DND-41 (cell line): ENCODE results near the gene BCAN.

ENCODE experiments used
- ATAC-seq: fragments of 200-7000 bp; cut with Tn5 transposase; 3 replicates; pipeline ENCODE4 v1.9.1; 2021; ENCODE audit warnings: low read depth; ENCODE audit not compliant: insufficient read depth
- DNase-seq: peaks from one replicate; pipeline ENCODE4 v3.0.0-alpha.2; 2020
- H2AFZ ChIP-seq: 2 replicates; pipeline ENCODE4 v1.6.0; 2012; ENCODE audit warnings: low read depth, low read length
- H3K27ac ChIP-seq: 2 replicates; pipeline ENCODE4 v1.5.1; 2012; ENCODE audit warnings: low read length, inconsistent platforms
- H3K27me3 ChIP-seq: fragments of 200-600 bp; sonication (generic); 2 replicates; pipeline ENCODE4 v1.6.0; 2012; ENCODE audit warnings: low read length, mild to moderate bottlenecking, inconsistent platforms; ENCODE audit not compliant: insufficient read depth, poor library complexity
- H3K36me3 ChIP-seq: 2 replicates; pipeline ENCODE4 v1.5.1; 2012; ENCODE audit warnings: low read length, inconsistent platforms; ENCODE audit not compliant: insufficient read depth
- H3K4me1 ChIP-seq: 2 replicates; pipeline ENCODE4 v1.5.1; 2012; ENCODE audit warnings: mild to moderate bottlenecking, low read length; ENCODE audit not compliant: insufficient read depth
- H3K4me2 ChIP-seq: 2 replicates; pipeline ENCODE4 v1.6.0; 2012; ENCODE audit warnings: mild to moderate bottlenecking, moderate library complexity, low read length, inconsistent platforms; ENCODE audit not compliant: insufficient read depth
- H3K4me3 ChIP-seq, 2 experiments: fragments of 200-600 bp in 1 of 2; shearing (Covaris generic) in 1 of 2; 2 replicates each; pipeline ENCODE4 v1.5.1; 2012 to 2016; ENCODE audit warnings: inconsistent platforms in 2 of 2, low read length in 2 of 2, mild to moderate bottlenecking in 2 of 2, low read depth in 1 of 2, moderate library complexity in 1 of 2
- H3K79me2 ChIP-seq: 2 replicates; pipeline ENCODE4 v1.6.0; 2012; ENCODE audit warnings: low read length, inconsistent platforms; ENCODE audit not compliant: insufficient read depth
- H3K9ac ChIP-seq: 2 replicates; pipeline ENCODE4 v1.6.0; 2012; ENCODE audit warnings: low read depth, mild to moderate bottlenecking, inconsistent platforms, low read length, moderate library complexity
- H3K9me3 ChIP-seq: 2 replicates; pipeline ENCODE4 v1.5.1; 2012; ENCODE audit warnings: low read length, moderate library complexity, mild to moderate bottlenecking, inconsistent platforms; ENCODE audit not compliant: insufficient read depth, severe bottlenecking
- H4K20me1 ChIP-seq: 2 replicates; pipeline ENCODE4 v1.6.0; 2012; ENCODE audit warnings: low read length; ENCODE audit not compliant: insufficient read depth
- EZH2 ChIP-seq: IDR thresholded peaks from 3 replicates; pipeline ENCODE4 v1.6.1; 2012; ENCODE audit warnings: borderline replicate concordance, low read depth, mild to moderate bottlenecking, moderate library complexity, low read length, inconsistent platforms; ENCODE audit not compliant: severe bottlenecking
- TF ChIP-seq, protein P1 (sequence below): IDR thresholded peaks from 2 replicates; pipeline ENCODE4 v1.5.1; 2012; ENCODE audit warnings: borderline replicate concordance, low read length, moderate library complexity, mild to moderate bottlenecking; ENCODE audit not compliant: poor library complexity, severe bottlenecking; ENCODE audit errors: extremely low read depth

The BCAN gene

DNA sequence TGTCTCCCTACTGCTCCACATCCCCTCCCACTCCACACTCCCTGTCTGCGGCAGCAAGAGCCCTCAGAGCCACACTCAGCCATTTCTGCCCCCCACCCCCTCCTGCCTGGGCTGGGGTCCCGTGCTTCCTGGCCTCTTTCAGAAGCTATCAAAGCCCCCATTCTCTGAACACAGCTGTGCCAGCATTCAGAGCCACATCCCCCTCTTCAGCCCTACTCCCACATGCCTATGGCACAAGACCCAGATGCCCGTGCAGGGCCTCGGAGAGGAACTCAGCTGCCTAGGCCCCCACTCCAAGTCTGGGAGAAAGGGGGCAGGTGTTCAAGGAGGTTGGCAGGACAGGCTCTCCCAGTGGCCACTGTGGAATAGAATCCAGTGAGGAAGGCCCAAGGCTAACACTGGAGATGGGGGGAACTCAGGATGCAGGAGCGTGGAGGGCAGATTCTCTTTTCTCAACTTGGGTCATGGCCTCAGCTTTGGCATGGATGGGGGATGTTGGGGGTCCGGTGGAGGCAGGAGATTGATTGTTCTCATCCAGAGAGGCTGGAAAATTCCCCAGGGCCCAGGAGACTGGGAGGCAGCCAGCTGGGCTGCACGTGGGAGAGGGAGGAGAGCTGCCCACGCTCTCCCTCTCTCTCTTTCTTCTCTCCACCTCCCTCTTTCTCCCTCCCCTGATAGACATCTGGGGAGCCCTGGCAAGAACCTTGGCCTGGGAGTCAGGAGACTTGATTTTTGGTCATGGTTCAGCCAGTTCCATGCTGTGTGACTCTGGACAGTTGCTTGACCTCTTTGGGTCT is 3.5 kb upstream of the BCAN start:
- H3K27me3 ChIP-seq: peaks cover 27% of the 10 kb centered on the region
- no peaks in the 10 kb centered on the region for H3K79me2 ChIP-seq
- no peaks in the 10 kb centered on the region for H4K20me1 ChIP-seq
- H2AFZ ChIP-seq: no peak overlapping the region
- no peak overlapping the region for H3K4me3 ChIP-seq
- no peak overlapping the region for H3K9ac ChIP-seq
- ATAC-seq: no peak
- TF ChIP-seq, protein P1, sequence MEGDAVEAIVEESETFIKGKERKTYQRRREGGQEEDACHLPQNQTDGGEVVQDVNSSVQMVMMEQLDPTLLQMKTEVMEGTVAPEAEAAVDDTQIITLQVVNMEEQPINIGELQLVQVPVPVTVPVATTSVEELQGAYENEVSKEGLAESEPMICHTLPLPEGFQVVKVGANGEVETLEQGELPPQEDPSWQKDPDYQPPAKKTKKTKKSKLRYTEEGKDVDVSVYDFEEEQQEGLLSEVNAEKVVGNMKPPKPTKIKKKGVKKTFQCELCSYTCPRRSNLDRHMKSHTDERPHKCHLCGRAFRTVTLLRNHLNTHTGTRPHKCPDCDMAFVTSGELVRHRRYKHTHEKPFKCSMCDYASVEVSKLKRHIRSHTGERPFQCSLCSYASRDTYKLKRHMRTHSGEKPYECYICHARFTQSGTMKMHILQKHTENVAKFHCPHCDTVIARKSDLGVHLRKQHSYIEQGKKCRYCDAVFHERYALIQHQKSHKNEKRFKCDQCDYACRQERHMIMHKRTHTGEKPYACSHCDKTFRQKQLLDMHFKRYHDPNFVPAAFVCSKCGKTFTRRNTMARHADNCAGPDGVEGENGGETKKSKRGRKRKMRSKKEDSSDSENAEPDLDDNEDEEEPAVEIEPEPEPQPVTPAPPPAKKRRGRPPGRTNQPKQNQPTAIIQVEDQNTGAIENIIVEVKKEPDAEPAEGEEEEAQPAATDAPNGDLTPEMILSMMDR: no peak
- no peak overlapping the region for H3K4me2 ChIP-seq
- no peaks in the 10 kb centered on the region for H3K9me3 ChIP-seq
- H3K4me1 ChIP-seq: peaks cover 4% of the 10 kb centered on the region
- DNase-seq: no peak
- no peaks in the 10 kb centered on the region for H3K36me3 ChIP-seq
- no peak overlapping the region for H3K27ac ChIP-seq

DNA sequence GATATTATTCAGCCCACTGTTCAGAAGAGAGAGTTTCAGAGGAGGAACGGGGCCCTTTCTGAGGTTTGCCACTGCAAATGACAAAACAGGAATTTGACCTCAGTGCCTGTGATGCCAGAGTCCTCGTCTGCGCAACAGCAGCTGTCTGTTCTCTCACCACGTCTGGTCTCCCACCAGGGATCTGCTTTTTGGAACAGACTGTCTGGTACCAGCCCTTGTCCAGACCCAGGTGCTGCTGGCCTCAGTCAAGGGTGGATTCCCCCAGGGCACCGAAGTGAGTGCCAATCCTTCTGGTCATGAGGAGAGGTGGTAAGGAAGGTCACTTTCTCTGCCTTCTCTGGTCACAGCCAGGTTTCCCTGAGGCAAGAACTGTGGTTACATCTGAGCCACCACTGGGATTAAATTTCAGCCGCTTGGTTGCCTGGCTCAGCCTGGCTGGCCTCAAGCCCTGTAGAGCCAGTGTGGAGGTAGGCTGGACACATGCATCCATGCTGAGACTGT is 2.3 kb upstream of the BCAN start:
- Histone ChIP-seq H3K4me1 (peaks cover 12% of the 10 kb centered on the region), H3K9me3 (no peaks in the 10 kb centered on the region), H4K20me1 (no peaks in the 10 kb centered on the region), H2AFZ (no peak overlapping the region), H3K4me2 (no peak overlapping the region), H3K36me3 (no peaks in the 10 kb centered on the region), H3K27me3 (peaks cover 27% of the 10 kb centered on the region), H3K79me2 (no peaks in the 10 kb centered on the region), H3K9ac (no peak overlapping the region), H3K27ac (no peak overlapping the region), H3K4me3 (no peak overlapping the region)
- DNase-seq (no peak), ATAC-seq (no peak)
- TF ChIP-seq, protein P1: no peak
- no peak for TF ChIP-seq EZH2

DNA sequence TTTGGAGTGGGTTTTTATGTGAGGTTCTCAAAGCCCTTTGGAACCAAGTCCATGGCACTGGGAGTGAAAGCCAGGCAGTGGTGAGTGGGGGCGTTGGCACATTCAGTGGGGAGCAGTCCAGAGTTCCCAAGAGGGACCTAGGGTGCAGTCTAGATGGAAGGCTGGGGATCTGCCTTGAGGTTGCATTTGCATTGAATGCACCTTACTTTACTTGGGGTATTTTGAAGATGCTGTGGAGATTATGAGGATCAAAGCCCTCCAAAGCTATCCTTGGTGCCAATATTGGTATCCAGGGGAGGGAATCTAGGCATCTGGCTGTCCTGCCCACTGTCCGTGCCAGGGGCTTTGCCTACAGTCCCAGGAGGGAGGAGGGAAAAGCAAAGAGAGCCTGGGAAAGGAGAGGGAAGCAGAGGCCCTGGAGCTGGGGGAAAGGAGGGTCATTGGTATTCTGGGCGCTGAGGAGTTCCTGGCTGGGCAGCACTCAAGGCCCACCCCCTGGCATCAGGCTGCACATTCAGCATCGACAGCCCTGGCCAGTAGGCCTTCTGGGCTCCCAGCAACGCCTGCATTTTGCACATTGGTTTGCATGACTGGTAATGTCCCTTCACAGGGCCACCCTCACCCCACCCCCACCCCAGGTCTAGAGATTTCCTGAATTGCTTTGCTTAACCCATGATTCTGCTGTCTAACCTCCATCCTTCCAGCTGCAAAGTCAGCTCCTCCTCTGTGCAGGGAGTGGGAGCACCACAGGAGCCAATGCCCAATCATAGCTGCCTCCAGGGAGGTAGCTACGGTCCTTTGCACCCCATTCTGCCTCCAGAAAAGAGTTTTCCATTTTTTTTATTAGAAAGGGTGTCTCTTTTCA is 843 bp upstream of the BCAN start:
- DNase-seq: no peak
- no peak overlapping the region for H3K27ac ChIP-seq
- TF ChIP-seq, protein P1: no peak
- TF ChIP-seq EZH2: no peak
- H3K4me3 ChIP-seq: no peak overlapping the region
- H3K9me3 ChIP-seq: no peaks in the 10 kb centered on the region
- no peak overlapping the region for H2AFZ ChIP-seq
- no peak for ATAC-seq
- no peak overlapping the region for H3K9ac ChIP-seq
- peaks cover 12% of the 10 kb centered on the region for H3K4me1 ChIP-seq
- H3K27me3 ChIP-seq: peaks cover 18% of the 10 kb centered on the region
- no peaks in the 10 kb centered on the region; the same call in 1 of the 2 replicates for H4K20me1 ChIP-seq
- H3K36me3 ChIP-seq: no peaks in the 10 kb centered on the region
- no peak overlapping the region for H3K4me2 ChIP-seq
- H3K79me2 ChIP-seq: no peaks in the 10 kb centered on the region
